HG03280 (cell line): Measurements from ENCODE around the gene KRTAP8-1.

Experiments used
- ATAC-seq: cut with Tn5 transposase; IDR thresholded peaks from one replicate; pipeline ENCODE4 v1.9.1; 2021; ENCODE audit warnings: mild to moderate bottlenecking, moderate library complexity; ENCODE audit not compliant: unreplicated experiment

KRTAP8-1 gene, protein sequence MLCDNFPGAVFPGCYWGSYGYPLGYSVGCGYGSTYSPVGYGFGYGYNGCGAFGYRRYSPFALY

DNA sequence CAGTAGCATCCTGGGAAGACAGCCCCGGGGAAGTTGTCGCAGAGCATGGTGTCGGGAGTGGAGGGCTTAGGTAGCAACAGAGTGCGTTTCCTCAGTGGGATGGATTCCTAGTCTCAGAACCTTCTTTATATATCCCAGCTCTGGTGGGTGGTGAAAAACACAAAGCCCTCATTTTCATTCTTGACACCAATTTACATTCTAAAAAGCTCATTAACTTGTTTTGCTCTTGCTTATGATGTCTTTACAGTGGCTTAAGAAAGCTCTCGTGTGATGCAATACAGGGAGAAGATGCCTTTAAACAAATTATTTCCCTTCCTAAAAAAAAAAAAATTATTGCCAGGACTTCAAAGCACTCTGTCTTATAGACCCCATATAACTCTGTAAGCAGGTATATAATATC, at the start of gene KRTAP8-1:
Gene KRTAP8-1 (minus strand): TSS at position 101 of the 400 bp plus-strand sequence. CDS start 54 bp downstream, at position 47.
- ATAC-seq: no peak

DNA sequence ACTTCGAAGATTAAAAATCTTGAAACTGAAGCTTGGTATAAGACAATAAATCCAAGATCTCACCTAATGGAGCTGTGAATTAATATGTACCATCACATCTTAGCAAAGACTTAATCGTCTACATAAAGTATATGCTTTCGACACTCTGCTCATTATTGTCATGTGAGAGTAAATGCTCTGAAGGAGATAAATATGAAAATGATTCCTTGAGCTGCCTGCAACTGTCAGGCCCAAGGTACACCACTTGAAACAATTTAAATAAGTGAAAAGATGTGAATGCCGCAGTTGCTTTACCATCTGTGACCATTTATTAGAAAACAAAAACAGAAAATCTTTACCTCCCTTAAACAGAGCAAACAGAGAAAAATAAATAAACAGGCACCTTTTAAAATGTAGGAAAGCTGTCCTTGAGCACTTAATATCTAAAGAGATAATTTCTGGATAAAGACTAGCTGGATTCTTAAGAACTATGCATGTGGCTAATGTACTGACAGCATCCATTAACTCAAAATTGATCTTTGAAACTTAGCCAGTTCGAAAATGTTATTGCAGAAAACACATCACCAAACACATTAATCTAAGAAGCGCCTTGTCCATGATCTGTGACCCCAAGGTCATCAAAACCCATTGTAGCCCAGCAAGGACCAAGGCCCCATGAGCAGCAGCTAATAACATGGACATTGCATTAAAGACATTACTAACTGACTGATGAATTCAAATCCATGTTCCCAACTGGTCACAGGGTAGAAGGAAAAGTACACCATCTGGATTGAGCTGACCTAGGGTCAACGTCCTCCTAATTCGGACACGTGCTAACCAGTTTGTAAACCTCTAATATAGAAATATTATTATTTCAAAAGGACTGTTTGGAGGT, 34.8 kb upstream of the KRTAP8-1 start:
- ATAC-seq: no peak

DNA sequence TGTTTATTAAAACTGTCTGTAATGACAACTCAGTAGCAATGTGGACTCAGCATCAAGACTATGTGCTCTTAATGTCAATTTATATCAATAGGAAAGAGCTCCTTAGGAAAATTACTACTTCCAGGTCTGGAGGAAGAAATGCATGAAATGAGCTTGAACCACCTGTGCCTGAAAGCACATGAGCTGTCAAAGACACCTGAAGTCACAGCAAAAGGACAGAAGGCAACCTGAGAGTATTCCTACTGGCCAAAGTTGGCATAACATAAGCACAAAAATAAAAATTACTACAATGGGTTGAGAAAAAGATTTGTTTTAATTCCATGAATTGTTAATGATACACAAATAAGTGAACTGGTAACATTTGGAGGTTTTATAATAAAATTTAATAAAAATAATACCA, 29.9 kb upstream of the KRTAP8-1 start:
- ATAC-seq: no peak

DNA sequence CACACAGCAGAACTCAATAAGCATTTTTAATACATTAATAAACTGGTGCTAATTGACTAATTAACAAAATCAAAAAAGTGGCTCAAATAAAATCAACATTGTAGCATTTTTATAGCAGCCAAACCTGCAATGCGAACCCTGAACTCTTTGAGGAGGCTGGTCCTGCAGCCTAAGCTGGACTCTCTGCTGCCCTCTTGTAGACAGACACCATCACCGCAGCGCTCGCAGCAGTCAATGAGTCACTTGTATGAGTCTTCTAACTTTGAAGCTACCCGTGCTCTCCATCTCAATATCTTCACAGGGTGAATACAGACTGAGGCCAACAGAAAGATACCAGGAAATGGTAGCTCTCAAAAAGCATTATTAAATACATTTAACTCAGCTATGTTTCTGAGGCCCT, 26.2 kb upstream of the KRTAP8-1 start:
- ATAC-seq: no peak

DNA sequence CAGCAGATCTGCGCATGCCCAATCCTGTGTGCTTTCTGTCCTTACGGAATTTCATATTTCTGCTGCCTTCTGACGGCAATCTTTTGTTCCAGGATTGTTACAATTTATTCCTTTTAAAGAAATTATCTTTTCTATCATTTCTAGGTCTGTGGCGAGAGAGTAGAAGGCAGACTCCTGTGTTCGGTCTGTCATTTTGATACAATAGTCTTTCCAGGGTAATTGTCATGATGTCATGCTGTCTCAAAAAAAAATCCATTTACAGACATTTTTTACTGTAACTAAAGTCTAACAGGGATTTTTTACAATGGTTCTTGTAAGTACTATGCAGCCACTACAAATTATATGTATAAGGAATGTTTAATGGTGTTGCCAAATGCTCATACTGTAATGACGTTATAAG, 25.5 kb upstream of the KRTAP8-1 start:
- no peak for ATAC-seq

DNA sequence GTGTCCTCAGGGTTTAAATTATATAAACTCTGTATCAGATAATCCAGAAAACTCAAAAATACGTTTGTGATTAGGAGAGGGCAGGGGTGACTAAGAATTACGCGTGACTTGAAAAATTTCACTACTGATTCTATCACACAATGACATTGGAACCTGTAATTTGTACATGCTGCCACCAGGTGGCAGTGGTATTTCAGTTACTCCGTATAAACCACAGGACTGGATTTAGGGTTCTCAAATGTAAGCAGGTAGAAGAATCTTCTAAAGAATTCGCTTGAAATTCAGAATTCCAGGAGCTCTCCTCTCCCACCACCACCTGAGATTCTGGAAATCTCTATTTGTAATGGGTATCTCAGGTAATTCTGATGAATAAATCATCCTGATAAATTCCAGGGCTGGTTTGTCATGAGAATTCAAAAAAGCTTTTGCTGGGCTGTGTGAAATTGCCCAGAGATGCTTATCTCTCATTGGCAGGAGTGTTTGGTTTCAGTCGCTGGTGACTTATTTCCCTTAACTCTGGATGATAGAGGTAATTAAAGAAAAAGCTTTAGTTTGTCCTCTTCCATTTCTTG, 18.2 kb upstream of the KRTAP8-1 start:
- no peak for ATAC-seq

DNA sequence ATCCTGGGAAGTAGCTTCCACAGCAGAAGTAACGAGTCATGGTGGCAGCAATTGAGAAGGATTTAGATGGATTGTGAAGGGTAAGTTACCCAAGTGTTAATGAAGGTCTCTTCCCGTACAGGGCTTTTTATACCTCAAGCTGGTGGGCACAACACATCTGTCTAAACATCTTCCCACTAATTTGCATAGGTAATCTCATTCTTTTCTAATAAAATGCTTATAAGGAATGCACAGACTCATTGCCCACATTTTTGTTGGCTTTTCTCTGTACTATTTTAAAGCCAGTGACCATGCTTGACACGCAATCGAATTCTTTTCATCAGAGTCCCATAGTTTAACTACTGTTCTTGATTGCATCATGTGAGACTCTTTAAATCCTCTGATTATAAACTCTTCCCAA, 16.6 kb upstream of the KRTAP8-1 start, which contains the start of gene KRTAP7-1:
Gene KRTAP7-1 (minus strand): TSS at position 101 of the 400 bp plus-strand sequence. CDS start 61 bp downstream, at position 40.
- ATAC-seq: no peak

DNA sequence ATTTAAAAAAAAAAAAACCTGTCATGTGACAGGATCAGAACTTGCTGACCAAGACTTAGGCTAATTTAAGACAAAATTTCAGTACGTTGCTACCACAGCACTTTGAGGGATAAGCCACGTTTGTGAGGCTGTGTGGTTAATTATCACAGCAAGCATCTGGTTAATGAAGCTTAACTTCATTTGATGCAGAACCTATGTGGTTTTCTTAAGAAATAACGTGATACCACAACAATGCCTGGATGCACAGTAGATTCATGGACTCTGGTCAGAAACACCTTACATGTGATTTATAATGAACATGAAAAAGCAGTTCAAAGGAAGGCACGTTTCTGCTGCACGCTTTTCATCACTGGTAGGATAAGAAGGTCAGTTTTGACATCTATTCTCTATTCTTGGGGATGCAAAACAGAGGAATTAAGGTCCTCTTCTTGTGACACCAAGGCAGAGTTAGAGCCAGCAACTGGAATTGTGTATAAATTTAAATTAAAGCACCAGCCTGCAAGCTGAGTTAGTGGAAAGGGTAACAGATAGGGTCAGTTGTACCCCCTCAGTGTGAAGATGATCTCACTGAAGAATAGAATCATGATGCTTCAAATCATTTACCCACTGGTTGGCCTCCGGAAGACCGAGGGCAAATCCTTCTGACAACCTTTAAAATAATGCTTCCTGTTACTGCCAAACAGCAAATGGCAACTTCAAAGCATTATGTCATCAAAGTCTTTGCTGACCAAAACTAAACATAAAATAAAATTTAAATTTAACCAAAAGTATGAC, 6.0 kb upstream of the KRTAP8-1 start:
- ATAC-seq: no peak

DNA sequence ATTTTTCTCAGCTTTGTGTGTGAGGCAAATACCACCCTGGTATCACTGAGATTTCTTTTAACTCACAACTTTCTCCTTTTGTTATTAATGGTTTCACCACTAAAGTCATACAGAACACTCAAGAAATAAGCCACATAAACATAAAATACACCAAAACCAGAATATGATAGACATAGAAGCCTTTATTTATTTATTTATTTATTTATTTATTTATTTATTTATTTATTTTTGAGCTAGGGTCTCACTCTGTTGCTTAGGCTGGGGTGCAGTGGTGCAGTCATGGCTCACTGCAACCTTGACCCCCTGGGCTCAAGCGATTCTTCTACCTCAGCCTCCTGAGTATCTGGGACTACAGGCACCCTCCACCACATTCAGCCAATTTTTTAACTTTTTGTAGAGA, 12.5 kb downstream of the KRTAP8-1 start:
- ATAC-seq: no peak

DNA sequence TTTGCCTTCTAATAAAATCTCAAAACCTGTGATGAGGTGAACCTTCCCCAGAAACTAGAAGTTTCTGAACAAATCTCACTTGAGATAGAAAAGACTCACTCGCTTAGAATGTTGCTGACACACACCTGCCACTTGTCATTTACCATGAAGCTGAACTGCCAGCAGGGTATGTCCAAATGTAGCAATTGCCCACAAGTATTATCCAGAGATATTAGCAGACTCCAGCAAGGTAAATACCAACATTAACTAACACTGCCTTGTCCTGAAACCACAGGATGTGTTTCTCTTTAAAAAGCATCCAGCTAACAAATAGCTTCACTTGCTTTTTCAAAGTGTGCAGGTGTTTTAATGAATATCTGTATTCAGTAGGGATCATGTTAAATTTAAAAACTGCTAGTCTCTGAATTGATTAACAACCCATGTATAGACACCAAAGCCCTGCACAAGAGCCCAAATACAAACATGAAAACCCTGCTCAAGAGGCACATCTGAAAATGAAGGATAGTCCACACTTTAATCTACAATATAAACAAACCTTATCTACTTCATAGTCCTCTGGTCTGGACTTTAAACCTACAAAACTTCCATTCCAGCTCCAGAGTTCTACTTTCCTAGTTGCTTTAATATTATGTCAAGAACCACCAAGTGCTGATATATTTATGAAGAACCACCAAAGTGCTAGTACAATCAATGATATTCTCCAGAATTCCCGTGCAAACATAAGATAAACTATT, 19.3 kb downstream of the KRTAP8-1 start:
- no peak for ATAC-seq

DNA sequence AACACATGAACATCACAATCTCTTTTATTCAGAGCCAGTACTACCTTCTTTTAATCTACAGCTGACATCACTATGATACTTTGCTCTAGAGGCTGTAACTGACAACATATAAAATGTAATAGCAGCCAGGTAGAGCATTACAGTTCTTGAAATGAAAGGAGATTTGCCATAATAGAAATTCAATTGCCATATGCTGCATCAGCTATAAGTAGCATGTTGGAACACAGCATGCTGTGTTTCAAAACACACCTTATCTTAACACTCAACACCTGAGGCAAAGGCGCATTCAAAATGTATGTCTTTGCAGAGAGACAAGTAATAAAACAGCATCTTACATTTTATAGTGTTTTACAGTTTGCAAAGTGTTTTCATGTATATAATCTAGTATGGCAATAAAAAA, 33.8 kb downstream of the KRTAP8-1 start:
- ATAC-seq: no peak

DNA sequence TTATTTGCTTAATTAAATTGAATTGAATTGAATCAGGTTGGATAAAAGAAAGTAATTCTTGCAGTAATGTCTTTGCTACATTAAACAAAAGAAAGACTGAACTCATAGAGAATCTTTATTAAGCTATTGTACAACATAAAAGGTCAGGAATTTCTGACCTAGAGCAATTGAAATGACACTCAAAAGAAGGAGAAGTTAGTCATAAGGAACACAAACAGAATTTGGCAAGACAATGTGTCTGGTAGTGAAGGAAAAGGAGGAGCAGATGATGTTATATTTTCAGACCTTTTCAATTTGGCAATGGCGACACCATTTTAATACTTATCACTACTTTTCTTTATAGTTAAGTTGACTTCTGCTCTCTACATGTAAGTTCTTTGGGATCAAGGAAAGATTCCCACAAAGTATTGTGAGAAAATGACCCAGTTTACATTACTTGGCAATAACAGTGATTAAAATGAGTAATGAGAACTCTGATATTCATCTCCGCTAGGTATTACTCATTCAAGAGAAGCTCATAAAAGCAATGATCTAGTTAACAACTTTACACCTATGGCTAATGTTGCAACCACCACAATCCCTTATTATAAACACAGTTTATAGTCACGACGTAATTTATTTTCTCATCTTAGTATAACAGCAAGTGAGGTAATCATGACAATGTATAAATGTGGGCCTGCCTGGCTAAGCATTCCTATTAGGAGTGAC, 43.2 kb downstream of the KRTAP8-1 start:
- ATAC-seq: no peak
